T-helper 2 cell (primary cell): ENCODE data around the gene KAT8.
"Not testable (repeated sequence)": the region's sequence is repeated elsewhere in the genome, so short reads cannot be mapped to it uniquely, and the experiment has no call there.

Source experiments
- DNase-seq, 5 experiments: peaks; one replicate each; pipeline versions ENCODE4 v3.0.0 to v3.0.0-alpha.2; 2012 to 2022

KAT8 gene

GRCh38 chr16:31083981-31084380 is 33.5 kb upstream of the KAT8 start:
- DNase-seq = no peak

GRCh38 chr16:31084584-31085302 is 32.7 kb upstream of the KAT8 start:
- no peak for DNase-seq

DNA sequence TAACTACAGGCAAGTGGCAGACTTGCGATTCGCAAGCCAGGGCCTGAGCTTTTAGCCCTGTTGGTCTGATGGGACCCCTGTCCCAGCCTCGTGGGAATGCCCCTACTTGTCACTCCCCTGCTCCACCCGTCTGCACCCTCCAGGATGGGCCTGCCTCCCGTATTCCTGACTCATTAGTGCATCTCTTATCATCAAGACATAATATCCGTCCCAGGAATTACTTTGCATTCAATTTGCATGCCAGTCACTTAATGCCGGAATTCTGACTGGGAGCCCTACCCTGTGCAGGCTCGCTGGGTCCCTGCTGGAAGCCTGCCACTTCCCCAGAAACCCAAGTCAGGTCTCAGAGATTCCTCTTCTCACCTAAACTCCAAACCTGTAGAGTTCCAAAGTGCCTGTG is 32.1 kb upstream of the KAT8 start:
- no peak for DNase-seq

DNA sequence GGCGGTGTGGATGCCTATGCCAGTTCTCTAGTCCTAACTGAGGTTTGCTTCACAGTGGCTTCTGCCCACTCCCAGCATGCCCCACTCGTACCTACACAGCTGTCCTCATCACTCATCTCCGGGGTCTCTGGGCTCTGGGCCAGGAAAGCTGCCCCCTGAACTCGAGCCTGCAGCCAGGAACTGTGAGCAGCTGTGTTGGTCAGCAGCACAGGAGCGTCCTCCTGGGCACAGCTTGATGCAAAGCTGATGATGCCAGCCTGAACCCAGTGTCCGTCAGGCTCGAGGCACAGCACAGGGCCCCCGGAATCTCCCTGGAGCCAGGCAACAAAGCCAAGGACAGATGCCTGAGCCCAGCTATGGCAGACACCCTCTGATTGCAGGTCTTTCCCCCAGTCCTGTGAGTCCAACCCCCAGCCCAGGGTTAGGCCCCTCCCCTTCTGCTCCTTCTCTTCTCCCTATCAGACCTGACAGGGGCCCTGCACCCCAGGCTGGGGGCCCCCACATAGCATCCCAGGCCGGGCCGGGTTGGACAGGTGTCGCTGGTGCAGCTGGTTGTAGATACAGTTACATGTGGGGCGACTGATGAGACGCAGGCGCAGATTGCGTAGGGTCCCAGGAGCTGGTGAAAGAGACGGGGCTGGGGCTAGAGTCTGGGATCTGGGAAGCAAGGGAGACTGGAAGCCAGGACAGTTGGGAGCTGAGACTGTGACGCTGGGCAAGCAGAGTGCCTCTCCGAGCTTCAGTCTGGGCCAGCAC is 31.4 kb upstream of the KAT8 start:
- no peak for DNase-seq

DNA sequence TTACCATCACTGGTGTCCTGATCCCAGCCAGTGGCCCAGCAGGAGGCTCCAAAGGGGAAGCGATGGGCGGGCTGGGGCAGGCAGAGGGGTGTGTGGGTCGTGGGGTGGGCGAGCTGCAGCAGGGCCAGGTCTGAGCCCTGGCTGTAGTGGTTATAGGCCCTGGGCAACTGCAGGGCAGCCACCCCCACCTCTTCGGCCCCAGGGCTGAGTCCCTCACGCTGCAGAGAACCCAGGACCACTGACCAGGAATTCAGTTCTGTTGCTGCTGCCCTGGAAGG is 30.9 kb upstream of the KAT8 start:
- no peak for DNase-seq

DNA sequence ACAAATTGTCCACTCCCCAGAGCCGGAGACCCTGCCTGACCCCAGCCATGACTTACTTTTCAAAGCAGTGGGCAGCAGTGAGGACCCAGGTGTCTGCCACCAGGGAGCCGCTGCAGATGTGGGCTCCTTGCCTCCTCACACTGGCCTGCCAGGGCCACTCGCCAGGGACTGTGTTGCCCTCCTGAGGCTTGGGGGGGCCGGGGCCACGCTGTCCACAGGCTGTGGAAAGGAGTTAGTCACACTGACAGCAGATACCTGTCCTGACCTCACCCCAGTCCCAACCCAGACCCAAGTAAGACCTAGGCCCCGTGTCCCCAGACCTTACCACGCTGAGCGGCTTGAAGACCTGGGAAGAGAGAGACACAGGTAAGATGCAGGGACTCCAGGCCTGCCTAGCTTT is 30.0 kb upstream of the KAT8 start:
- DNase-seq = no peak

- no peak for DNase-seq
These were observed 29.5 kb upstream of the KAT8 start for GRCh38 chr16:31087971-31088370.

DNA sequence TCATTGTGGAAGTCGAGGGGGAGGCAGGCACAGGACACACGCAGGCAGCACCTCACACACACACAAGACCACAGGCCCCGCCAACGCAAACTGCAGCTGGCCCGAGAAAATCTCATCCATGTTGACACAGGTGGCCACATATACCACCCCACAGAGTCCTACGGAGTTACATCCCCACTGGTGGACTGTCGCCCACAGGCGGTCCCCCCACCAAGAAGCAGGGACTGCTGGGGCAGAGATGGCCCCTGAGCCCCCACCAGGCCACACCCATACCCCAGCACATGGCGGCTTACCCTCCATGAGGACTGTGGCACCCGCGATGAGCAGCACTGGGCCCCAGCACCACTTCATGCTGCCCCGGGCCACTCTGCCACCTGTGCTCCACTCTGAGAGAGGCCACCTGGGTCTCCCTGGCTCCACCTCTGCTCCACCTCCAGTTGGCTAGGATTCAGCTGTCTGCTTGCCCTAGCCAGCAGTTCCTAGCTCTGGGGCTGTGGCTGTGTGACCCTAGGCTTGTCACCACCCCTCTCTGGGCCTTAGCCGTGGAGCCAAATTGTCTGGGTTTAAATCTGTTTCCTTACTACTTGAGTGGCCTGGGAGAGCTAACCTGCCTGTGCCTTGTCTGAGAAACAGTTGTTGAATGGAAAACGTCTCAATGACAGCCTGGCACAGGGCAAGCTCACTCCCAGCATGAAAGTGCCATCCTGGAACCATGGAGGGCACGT is 28.8 kb upstream of the KAT8 start, which contains the start of gene PRSS53:
PRSS53 (minus strand) TSS at position 485 of the 725 bp plus-strand sequence; CDS start at position 351, 134 bp downstream.
- no peak for DNase-seq

DNA sequence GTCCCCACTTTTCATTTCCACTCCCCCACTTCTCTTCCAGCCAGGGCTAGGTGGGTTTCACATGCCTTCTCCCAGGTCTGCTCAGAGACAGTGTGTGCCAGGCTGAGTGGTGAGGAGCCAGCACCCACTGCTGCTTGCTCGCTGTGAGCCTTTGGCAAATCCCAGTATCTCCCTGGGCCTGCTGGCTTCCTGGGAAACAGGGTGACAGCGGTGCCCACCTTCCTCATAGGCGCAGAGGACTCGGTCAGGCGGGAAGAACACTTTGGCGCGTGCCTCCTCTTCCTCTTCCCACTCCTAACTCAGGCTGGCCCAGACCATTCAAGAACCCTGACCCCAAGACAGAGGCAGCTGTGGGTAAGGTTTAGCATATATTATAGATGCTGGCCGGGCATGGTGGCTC is 28.3 kb upstream of the KAT8 start:
- no peak for DNase-seq

- no peak for DNase-seq
These were observed 26.9 kb upstream of the KAT8 start for GRCh38 chr16:31090540-31090939.

DNA sequence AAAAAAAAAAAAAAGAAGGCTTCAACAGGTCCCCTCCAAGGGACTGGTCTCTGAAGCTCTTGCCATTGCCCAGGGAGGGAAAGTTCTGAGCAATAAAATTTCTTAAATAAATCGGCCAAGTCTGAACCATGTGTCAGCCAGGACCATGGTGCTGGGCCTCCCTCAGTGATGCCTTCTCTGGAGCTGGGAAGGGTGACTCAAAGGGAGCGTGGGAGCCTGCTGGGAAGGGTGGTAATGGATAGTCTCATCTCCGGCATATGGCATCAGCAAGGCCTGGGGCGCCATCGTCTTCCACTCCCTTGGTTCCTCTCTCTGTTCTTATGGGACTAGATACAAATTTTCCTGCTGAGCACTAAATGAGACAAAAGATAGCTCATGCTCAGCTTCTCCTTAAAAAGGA is 25.1 kb upstream of the KAT8 start:
- no peak for DNase-seq

- peak in 1 of 5 experiments; percentile 51 for DNase-seq
These were observed 24.2 kb upstream of the KAT8 start for GRCh38 chr16:31093132-31093703.

- no peak for DNase-seq
These were observed 23.4 kb upstream of the KAT8 start for GRCh38 chr16:31094088-31094423.

DNA sequence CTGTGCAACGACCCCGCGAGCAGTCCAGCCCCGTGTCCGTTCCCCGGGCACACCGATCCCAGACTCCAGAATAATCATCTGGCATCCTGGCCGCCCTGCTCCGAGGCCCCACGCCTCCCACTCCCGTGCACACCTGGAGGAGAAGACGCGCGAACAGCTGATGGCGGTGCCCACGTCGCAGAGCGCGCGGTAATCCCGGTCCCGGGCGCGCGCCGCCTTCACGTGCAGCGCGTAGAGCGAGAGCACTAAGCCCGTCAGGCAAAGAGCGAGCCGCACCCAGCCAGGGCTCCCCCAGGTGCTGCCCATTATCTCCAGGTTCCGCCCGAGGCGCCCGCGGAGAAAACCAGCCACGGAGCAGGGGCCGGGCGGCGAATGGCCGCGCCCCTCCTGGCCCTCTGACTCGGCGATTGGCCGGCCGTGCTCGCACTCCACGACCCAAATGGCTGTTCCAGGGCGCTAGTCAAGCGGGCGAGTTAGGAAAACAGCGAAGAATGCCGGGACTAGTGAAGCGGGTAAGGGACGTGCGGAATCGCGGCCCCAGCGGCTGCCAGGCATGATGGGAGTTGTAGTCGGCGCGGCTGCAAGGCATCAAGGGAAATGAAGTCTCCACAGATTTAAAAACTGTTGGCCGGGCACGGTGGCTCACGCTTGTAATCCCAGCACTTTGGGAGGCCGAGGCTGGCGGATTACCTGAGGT is 22.9 kb upstream of the KAT8 start, which contains the start of gene VKORC1:
VKORC1 (minus strand) TSS at position 374 of the 697 bp plus-strand sequence; CDS start at position 306, 68 bp downstream.
- DNase-seq = peak; percentile 65 to 91 (median 82)

GRCh38 chr16:31099860-31100638 is 17.4 kb upstream of the KAT8 start:
- DNase-seq = no peak

- not testable (repeated sequence) for DNase-seq
These were observed 16.4 kb upstream of the KAT8 start for GRCh38 chr16:31100876-31101641.

DNA sequence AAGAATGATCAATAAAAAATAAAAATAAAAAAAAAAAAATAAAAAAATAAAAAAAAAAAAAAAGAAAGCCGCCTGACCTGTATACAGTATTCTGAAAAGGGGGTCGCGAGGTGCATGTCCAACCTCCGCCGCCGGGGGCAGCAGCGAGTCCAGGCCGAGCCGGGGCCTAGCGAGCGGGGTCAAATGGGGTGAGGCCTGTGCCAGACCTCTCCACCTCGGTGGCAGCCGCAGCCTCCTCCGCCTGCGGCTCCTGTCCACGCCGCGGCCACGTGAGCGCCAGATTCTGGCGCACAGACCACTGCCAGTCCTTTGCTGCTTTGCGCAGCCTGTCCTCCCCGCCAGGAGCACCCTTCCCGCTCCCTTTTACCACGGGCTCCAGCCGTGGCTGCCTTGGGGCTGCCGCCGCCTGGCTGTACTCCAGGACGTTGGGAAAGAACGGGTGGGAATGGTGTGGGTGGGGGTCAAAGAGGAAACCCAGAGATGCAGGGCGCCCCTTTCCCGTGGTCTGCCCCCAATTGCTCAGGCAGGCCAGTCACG is 11.7 kb upstream of the KAT8 start:
- DNase-seq = peak; percentile 67 to 74 (median 68)

- no peak for DNase-seq
These were observed 10.7 kb upstream of the KAT8 start for GRCh38 chr16:31106509-31107464.

DNA sequence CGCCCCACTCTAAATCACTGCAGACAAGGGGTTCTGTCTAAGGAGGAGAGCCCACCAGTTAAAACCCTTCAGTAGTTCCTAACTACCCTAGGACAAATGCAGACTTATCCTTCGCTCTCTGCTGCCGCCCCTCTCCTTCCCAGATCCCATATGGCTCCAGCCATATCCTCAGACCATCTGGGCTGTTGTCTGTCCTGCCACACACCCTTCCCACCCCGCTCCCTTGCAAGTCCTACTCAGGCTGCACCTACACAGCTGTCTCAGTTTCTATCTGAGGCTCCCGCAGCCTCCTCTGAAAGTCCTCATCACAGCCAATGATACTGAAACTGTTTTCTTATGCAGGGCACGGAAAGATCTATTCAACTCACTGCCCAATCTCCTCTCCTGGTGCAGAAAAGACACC is 10.0 kb upstream of the KAT8 start:
- DNase-seq = peak in 1 of 5 experiments; percentile 55
